Measurements from ENCODE around the gene PRKAG2.
A peak's percentile ranks its signal among the peaks of the same experiment; 100 is the strongest.
"Not testable (repeated sequence)": the region's sequence is repeated elsewhere in the genome, so short reads cannot be mapped to it uniquely, and the experiment has no call there.

PRKAG2 gene

DNA sequence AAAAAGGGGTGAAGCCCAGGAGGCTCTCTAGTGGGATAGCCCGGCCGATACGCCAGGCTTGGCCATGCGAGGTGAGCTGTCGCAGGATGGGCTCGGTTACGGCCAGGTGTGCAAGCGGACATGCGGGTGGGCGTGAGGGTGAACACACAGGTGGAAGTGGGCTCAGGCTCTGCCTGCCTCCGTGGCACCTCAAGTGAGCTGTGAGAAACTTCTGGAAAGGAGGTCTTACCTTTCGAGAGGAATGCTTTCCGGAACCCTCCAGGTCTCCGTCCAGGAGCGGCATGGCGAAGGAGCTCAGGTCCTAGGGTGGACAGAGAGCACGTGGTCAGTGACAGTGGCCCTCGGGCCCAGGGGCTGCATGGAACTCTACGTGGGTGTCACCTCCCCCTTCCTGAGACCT lies 90.7 kb downstream of the PRKAG2 start:
- DNase-seq (ENCODE audit: low spot score) = no peak

DNA sequence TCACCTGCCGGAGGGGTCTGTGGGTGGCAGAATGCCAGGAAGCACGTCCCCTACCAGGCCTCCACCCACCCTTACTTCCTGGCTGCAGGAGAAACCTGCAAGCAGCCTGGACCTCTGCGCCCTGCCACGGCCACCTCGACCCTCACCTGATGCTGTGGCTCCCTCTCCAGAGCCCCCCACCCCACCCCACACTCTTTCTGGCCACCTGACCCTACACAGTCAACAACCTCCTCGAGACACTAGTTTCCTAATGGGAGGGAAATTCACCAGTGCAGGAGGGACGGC lies 91.3 kb downstream of the PRKAG2 start:
- DNase-seq (ENCODE audit: low spot score) = no peak

DNA sequence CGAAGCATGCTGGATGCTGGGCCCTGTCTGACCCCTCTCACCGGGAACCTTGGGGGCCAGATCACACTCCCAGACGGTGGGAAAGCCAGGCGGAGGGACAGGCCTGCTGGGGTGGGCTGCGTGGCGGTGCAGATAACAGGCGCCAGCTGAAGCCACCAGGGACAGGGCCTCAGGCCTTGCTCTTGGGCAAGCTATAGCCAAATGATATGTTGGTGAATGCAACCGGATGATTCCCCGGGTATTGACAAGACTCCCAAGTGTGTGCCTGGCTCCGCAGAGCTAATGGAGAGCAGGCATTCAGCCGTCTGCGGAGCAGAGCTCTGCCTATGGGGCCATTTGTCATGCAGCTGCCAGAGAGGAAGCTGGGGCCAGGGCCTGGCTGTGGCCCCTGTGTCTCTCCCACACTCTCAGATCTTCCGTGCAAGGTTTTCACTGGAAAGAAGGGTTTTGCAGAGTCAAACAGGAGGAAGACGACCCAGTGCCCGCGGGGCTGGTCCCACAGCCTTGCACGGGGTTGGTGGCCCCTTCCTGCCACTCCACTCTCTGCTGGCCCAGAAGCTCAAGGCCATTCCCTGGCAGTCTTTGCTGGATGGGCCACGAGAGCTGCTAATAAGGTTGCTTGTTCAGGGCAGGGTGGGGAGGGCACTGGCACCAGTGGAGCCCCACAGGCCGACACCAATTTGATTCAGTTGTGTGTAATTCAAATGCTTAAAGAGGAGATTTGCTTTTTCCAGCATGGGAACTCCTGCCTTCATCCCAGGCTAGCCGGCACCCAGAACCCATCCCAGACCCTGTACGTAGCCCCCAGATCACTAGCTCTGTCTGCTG lies 91.8 kb downstream of the PRKAG2 start:
- DNase-seq (ENCODE audit: low spot score) = no peak

DNA sequence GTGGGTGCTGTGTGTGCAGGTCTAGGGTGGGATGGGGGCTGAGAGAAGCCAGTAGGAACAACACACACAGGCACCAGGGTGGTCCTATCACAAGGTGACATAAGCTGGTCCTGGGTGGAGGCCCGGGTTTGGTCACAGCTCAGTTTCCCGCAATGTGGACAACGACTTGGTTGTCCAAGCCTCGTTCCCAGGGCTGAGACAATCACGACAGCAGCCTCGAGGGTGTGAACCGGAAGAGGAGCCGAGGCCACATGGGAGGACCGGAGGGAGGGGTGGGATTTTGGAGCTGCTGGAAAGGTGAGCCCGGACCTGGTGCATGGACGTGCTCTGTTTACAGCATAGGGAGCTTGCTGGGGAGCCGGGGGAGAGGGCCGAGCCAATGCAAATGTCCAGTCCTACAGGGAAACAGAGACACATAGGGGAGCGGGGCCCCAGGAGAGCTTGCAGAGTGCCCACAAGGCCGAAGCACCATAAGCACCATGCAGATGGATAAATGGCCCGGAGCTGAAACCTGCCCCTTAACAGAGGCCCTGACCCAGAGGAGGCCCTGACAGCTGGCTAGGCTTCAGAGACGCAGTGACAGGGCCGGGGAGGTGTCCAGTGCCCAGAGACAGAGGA lies 92.8 kb downstream of the PRKAG2 start:
- DNase-seq (ENCODE audit: low spot score) = no peak

DNA sequence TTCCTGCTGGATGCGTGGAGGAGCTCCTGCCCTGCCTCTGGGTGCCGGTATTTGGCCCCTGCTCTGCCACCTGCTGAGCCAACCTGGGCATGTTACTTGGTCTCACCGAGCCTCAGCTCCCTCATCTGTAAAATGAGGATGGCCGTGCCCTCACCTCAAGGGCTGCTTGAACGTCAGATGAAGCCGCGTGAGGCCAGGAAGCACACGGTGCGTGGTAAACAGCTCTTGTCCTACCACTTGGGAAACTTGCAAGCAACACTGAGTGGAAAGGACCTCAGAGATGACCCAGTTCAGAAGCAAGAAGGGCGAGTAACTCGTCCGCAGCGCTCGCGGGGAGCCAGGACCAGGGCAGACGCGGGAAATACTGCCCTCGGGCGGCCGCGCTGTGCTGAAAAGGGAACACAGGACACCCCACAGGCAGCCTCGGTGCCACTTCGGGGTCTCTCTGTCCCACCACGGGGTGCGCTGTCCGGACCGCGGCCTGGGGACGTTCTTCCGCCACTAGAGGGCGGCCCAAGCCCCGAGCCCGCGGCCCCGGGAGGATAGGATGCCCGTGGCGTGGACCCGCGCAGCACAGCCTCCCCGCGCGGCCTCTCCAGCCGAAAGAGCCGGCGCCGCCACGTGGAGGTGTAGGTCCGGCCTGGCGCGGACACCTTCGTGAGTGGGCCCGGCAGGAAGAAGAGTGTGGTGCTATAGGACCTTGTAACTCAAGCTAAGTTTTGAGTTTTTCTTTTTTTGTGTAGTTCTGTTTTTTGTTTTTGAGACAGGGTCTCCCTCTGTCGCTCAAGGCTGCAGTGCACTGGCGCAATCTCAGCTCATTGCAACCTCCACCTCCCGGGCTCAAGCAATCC lies 94.1 kb downstream of the PRKAG2 start:
- DNase-seq (ENCODE audit: low spot score) = peak; percentile 76

DNA sequence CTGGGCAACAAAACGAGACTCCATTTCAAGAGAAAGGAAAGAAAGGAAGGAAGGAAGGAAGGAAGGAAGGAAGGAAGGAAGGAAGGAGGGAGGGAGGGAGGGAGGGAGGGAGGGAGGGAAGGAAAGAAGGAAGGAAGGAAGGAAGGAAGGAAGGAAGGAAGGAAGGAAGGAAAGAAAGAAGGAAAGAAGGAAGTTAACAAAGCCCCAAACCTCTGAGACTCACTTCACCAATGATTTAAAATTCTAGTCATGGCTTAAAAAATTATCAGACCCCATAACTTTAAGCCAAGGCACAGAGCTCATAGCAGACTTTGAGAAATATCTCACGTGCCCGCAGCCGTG lies 94.7 kb downstream of the PRKAG2 start:
- not testable (repeated sequence) for DNase-seq (ENCODE audit: low spot score)

DNA sequence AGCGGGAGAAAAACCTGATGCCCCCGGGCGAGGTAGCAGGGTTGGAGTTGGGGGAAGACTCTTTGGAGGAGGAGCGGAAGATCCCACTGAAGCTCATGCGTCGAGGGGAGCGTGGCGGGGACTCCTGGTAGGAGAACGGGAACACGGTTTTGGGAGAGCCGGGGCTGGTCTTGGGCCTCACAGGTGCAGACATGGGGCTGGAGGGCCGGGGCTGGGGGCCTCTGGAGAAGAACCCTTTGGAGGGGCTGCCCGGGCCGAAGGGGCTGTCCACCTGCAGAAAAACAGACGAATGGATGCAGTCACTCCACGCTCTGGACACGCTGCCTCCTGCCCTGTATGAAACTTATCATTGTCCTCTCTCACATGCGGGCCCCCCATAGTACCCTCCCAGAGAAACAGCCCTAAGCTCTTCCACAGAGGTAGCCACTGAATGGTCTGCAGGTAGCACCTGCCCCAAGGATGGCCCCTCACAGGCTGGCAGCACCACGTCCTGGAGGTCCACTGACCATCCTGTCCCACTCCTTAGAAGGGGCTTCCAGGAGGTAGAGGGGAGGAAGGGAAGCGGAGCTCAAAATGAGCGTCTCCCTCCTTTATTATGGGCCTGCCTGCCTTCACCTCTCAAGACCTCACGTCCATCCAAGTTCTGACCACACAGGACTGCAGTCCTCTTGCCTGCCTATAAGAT lies 95.6 kb downstream of the PRKAG2 start:
- DNase-seq (ENCODE audit: low spot score) = no peak

DNA sequence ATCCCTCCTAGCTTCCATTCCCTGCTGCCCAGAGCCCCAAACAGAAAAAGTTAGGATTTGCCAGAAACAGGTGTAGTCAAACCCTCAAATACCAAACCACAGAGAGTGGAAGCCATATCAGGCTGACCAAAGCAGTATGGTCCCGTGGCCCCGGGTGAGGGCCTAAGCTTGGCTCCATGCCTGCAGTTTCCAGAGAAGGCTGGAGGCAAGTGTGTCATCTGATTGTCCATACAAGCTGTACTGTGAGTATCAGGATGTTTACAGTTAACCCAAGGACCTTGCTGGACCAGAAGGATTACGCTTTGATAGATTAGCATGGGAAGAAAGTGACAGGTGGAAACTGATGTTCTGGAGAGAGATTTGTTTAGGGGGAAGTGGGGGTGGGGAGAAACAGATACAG lies 96.3 kb downstream of the PRKAG2 start:
- DNase-seq (ENCODE audit: low spot score) = no peak

DNA sequence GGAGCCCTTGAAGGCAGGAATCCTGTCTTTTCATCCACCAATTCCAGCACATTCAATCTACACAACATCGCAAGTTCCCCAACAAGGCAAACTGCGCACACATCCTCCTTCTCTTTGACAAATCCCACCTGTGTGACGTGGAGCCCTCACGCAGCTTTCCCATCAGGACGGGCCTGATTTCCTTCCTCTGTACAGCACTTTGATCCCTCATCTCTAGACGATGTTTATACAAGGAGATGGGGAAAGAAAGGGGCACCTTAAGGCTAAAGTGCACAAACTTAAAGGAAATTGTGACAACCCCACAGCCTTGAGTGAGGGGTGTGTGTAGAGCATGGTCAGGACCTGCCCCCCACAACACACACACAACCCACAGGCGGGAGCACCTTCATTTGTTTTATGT lies 97.2 kb downstream of the PRKAG2 start:
- no peak for DNase-seq (ENCODE audit: low spot score)

DNA sequence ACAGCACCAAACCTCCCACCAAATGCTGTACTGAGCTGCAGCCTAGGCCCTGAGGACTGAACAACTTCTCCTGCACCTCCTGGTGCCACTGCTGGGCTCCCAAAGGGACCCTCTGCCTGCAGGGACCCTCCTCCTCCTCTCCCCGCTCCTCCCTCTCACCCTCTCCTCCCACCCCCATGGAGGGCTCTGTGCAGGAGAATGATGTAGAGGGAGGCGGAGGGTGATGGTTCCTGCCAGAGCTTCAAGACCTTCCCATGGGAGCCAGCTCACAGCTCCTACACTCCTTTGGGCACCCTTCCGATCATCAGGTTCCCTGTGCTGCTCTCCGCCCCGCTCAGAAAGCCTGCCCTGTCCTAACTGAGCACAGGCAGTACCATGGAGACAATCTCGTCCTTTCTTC lies 97.7 kb downstream of the PRKAG2 start:
- no peak for DNase-seq (ENCODE audit: low spot score)

DNA sequence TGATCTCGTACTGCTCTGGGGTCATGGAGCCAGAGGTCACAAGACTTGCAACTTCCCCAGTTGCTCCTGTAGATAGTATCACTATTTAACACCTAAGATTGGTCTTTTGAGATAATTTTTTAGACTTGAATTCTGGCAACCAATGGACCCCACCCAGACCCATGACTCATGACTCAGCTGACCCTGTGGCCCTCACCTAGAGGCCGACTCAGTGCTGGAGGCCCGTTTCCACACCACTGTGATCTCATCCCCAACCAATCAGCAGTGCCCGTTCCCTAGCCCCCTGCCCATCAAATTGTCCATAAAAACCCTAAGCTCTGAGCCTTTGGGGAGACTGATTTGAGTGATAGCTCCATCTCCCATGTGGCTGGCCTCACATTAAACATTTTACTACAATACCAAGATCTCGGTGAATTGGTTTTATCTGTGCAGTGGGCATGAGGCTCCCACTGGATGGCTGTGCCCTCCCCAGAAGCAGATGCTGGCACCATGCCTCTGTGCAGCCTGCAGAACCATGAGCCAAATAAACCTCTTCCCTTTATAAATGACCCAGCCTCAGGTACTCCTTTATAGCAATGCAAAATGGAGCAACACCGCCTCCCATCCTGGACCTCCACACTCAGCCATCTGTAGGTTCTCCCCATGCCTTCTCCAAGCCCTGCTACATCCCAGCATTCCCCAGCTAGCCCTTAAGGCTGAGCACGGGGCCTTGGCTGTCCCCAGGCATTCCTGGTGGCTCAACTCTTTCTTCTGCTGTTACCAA lies 98.8 kb downstream of the PRKAG2 start:
- no peak for DNase-seq (ENCODE audit: low spot score)

DNA sequence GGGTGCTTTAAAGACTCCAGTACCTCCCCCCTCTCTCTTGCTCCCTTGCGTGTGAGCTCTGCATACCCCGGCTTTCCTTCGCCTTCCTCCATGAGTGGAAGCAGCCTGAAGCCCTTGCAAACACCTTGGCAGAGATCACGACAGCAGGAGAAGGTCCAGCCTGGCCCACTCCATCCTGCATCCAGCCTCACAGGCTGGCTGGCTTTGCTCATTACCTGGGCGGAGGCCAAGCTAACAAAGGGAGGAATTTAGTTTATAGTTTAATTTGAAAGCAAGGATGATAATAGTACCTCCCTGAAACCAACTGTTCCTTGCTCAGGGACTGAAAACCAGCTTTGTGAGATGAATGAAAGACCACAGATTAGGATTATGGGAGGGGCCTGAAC lies 99.4 kb downstream of the PRKAG2 start:
- DNase-seq (ENCODE audit: low spot score) = peak; percentile 66

DNA sequence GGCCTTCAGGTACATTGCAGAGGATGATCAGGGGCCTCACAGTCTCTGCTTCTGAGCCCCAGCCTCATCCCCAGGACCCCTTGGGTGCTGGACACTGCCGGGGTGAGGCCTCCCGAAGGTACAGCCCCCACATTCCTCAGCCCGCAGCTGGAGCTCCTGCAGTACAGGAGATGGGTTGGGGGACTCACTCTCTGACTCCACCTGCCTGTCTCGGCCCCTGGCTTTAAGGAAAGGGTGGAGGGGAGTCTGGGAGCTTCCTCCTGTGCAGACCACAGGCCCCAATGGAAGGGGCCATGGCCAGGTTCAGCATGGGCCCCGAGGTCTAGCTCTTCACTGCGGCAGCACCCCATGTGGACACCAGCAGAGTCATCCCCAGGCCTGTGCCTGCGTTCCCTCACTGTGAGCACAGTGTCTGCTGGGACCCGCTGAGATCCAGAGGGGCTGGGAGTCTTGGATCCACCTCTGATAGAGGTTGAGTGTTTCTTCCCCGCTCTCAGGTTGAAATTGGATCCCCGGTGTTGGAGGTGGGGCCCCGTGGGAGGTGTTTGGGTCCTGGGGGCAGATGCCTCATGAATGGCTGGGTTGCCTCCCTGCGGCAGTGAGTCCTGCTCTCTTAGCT lies 99.9 kb downstream of the PRKAG2 start:
- no peak for DNase-seq (ENCODE audit: low spot score)

DNA sequence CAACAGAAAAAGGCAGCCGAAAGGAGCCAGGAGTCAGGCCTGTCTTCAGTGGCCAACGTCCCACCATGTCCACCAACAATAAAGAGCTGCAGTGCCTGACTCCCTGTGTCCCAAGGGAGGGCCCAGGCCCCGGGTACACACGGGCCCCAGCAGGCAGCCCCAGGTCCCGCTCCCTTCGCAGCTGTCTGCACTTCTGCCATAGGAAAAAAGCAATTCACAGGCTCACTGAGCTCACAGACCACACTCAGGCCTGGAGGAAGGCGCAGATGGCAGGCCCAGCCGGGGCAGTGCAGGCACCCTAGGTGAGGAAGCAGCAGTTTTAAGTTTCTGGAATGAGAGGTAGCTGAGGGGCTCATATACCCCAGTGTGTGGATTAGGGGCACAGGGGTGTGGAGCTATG lies 100.5 kb downstream of the PRKAG2 start:
- DNase-seq (ENCODE audit: low spot score) = no peak

DNA sequence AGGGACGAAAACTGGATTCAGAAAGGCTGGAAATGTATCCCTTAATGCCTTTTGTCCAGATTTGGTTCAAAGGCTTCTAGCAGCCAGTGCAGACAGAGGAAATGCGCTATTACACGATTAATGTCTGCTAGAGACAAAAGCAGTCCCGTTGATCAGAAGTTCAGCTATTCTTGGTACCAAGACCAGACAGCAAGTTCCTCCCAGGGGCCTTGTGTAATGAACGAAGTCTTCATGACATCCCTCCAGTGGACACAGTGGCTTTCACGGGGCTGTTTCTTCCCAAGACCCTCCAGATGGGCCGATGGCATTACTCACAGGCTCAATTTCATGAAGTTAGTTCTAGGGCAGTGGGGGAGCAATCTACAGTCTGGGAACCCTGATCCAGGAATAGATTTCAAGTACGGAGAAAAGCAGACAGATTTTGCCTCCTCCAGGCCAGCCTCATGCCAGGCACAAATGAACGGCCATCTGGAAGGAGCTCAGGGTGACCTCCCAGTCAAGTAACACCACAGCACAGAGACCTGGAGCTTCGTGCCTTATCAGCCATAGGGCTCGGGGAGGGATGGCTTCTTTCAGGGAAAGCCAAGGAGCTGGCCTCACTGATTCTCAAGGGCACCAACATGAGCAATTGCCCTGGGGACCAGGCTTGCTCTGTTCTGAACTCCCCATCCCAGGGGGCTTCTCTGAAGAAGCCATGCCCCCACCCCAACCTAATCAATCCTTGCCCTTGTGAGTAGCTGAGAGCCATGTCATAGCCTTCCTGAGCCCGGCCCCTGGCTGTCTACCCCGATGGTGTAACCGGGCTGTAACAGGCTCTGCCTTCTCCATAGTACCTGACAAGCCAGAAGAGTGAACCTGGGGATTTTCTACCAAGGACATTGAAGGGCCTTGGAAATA lies 101.1 kb downstream of the PRKAG2 start:
- DNase-seq (ENCODE audit: low spot score) = peak; percentile 85

DNA sequence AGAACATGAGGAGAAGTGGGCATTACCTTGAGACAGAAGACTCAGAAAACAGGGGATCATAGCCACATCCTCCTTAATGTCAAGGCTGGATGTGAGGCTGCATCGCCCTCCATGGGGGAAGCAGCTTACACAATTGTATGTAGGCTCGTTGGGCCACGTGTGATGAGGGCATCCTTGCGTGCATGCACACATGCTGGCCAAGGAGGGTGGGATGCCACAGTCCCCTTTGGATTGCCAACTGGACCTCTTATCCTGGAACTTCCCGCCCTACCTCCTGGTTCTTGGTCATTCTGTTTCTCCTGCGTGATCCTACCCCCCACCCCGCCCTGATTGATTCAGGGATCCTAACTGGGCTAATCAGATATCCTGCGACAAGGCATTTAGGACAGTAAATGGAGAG lies 102.0 kb downstream of the PRKAG2 start:
- no peak for DNase-seq (ENCODE audit: low spot score)

DNA sequence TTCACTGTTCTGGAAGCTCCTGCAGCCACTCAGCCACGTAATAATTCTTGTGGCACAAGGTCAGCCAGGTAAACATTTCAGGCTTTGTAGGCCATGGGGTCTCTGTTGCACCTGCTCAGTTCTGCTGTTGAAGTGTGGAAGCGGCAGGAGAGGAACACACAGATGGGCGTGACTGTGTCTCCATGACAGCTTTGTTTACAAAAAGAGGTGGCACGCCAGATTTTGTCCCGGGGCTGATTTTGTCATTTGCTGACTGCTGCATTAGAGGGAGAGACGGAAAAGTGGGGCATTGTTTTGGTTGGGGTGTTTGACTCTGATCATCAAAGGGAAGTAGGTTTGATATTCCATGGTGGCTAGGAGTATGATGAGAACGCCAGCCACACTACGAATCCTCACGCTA lies 103.1 kb downstream of the PRKAG2 start:
- peak; percentile 50 for DNase-seq (ENCODE audit: low spot score)

DNA sequence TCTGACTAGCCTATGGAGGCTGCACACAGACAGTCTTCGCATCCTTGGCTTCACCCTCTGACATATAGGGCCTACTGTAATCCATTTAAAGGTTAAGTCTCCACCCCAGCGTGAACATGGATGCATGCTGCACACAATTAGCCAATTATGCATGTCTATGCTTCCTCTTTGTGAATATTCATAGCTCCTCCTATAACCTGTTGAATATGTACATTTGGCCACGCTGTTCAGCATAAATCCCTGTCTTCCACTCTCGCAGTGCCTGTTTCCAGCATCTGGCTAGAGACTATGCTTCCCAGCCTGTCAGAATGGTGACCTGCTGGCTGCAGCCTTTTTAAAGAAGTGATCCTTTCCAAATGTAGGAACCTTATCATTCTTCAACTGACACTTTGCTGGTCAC lies 106.7 kb downstream of the PRKAG2 start:
- DNase-seq (ENCODE audit: low spot score) = no peak

DNA sequence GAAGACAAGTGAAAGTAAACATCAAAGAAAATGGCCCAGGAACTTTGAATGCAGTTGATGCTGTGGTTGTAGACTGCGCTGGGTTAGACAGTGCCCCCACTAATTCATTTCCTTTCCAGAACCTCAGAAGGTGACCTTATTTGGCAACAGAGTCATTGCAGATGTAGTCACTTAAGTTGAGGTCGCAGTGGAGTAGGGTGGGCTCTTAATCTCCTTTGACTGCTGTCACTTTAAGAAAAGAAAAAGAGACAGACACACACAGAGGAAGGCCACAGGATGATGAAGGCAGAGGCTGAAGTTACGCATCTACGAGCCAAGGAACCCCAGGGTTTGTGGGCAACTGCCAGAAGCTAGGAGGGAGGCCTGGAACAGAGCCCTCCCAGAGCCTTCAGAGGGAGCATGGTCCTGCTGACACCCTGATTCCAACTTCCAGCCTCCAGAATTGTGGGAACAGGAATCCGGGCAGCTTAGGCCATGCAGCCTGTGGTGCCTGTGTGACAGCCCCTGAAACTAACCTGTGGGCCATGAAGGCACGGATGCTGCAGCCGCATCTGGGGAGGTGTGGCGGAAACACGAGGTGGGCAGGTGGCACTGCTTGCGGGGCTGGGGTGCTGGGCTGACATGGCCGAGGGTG lies 107.6 kb downstream of the PRKAG2 start:
- DNase-seq (ENCODE audit: low spot score) = no peak

DNA sequence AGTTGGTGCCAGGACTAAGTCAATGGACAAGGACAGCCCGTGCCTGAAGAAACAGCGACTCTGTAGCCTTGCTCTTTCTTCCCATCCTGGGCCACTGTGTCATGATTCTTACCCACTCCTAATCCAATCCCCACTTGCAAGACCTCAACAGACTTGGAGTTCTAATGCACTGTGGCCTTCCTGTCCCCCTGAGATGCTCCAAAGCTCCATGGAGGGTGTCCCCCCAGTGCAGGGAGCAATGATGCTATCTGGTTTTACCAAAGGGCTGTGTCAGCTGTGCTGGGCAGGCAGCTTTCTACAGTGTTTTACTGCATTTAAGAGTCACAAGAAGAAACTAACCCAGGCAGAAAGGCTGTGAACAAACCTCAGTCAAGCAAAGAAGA lies 108.1 kb downstream of the PRKAG2 start:
- DNase-seq (ENCODE audit: low spot score) = no peak
